NOMO-1 (cell line): ENCODE data around the gene COPA.
"Not testable (repeated sequence)": the region's sequence is repeated elsewhere in the genome, so short reads cannot be mapped to it uniquely, and the experiment has no call there.

Experiments
- DNase-seq, 2 experiments: peaks; one replicate each; lab custom pipeline; 2025; ENCODE audit not compliant: unreplicated experiment in 2 of 2; lab: John Stamatoyannopoulos, UW

The COPA gene

GRCh38 chr1:160328184-160328583 lies 14.9 kb downstream of the COPA start:
- no peak for DNase-seq

- no peak for DNase-seq
These were observed 16.6 kb downstream of the COPA start for GRCh38 chr1:160326418-160326817.

GRCh38 chr1:160325252-160325651 lies 17.8 kb downstream of the COPA start:
- DNase-seq: no peak

- DNase-seq: no peak
These were observed 20.2 kb downstream of the COPA start for GRCh38 chr1:160322831-160323230.

- DNase-seq: no peak
These were observed 27.7 kb downstream of the COPA start for GRCh38 chr1:160315359-160315758.

GRCh38 chr1:160309571-160309970 lies 33.5 kb downstream of the COPA start:
- no peak for DNase-seq

- no peak for DNase-seq
These were observed 33.9 kb downstream of the COPA start for GRCh38 chr1:160309185-160309557.

- no peak for DNase-seq
These were observed 34.4 kb downstream of the COPA start for GRCh38 chr1:160308451-160309184.

GRCh38 chr1:160307118-160307791 lies 35.8 kb downstream of the COPA start:
- no peak for DNase-seq

GRCh38 chr1:160300173-160300572 lies 42.9 kb downstream of the COPA start:
- DNase-seq: no peak

- no peak for DNase-seq
These were observed 47.0 kb downstream of the COPA start for GRCh38 chr1:160296036-160296435.

- no peak for DNase-seq
These were observed 49.8 kb downstream of the COPA start for GRCh38 chr1:160293020-160293968.

- DNase-seq: peak; percentile 30 to 33
These were observed 51.5 kb downstream of the COPA start for GRCh38 chr1:160291248-160292220.

GRCh38 chr1:160287769-160288168 lies 55.3 kb downstream of the COPA start:
- DNase-seq: not testable (repeated sequence)

- DNase-seq: no peak
These were observed 57.5 kb downstream of the COPA start for GRCh38 chr1:160285506-160285905.

GRCh38 chr1:160284782-160285344 lies 58.2 kb downstream of the COPA start, which contains the start of gene PEX19:
TSS of gene PEX19 (minus strand) at chr1:160285133. CDS start at chr1:160285124, 9 bp downstream.
- peak; percentile 87 to 90 for DNase-seq

- peak; percentile 65 to 75 for DNase-seq
These were observed 58.7 kb downstream of the COPA start for GRCh38 chr1:160284220-160284781.

GRCh38 chr1:160282807-160283206 lies 60.2 kb downstream of the COPA start:
- DNase-seq: no peak

GRCh38 chr1:160277987-160278386 lies 65.1 kb downstream of the COPA start:
- DNase-seq: no peak
